Measurements from ENCODE around the gene ADGRG1.

Gene ADGRG1

DNA sequence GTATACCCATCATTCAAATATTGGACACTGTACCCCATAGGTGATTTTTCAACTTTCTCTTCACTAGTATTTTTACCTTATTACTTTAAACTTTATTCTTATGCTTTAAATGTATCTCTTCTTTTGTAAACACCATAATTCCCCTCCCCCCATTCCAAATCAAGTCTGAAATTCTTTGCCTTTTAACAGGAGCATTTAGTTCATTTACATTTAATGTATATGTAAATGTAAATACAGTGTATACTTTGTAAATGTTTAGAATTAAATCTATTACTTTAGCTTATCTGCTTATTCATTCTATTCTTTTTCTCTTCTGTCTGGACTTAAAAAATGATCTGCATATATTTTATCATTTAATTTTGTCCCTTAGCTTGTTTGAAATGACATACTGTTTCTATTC, 30.0 kb upstream of the ADGRG1 start:
- no peaks in the 10 kb centered on the region for H3K9me3 ChIP-seq (ENCODE audit: control insufficient read depth, insufficient read depth, low read length)
- no peak overlapping the region for H3K9ac ChIP-seq (ENCODE audit: low read depth, low read length)
- H3K4me1 ChIP-seq (ENCODE audit: insufficient read depth, low read length): peaks cover 3% of the 10 kb centered on the region; the same call in 1 of the 2 replicates
- H3K36me3 ChIP-seq (ENCODE audit: insufficient read depth, low read length): no peaks in the 10 kb centered on the region

DNA sequence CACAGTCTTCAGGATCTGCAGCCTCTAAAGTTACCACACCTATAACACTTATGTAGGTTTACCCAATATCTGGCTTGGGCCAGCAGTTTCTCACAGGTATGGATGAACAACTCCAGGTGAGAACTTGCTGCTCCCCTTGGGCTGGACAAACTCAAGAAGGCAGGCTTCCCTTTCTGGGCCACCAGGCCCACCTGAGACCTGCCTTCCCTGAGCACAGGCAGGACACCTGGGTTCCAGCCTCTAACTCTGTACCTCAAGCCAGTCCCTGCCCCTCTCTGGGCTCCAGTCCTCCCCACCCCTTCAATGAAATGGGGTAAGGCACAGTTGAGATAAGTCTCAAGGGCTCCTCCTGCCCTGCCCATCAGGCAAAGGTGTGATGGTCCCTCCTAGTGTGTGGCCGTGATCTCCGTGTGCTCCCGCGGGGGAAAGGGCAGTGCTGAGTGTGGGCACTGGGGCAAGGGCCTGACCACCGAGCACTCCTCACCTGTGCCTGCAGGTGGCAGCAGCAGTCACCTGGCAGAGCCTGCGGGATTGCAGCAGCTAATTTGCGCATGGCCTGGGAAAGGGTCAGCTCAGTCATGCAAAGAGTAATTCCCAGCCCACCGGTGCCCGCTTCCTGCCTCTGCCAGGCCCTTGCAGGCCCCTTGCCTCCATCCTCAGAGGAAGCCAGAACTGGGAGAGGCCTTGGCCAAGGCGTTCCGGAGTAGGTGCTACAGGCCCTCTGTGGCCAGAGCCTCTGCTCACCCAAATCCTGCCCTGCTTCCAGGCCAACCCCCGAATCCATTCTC, 28.2 kb upstream of the ADGRG1 start:
- Histone ChIP-seq H3K4me1 (ENCODE audit: insufficient read depth, low read length) (peaks cover 3% of the 10 kb centered on the region; the same call in 1 of the 2 replicates), H3K9me3 (ENCODE audit: control insufficient read depth, insufficient read depth, low read length) (no peaks in the 10 kb centered on the region), H3K9ac (ENCODE audit: low read depth, low read length) (no peak overlapping the region), H3K36me3 (ENCODE audit: insufficient read depth, low read length) (no peaks in the 10 kb centered on the region)

DNA sequence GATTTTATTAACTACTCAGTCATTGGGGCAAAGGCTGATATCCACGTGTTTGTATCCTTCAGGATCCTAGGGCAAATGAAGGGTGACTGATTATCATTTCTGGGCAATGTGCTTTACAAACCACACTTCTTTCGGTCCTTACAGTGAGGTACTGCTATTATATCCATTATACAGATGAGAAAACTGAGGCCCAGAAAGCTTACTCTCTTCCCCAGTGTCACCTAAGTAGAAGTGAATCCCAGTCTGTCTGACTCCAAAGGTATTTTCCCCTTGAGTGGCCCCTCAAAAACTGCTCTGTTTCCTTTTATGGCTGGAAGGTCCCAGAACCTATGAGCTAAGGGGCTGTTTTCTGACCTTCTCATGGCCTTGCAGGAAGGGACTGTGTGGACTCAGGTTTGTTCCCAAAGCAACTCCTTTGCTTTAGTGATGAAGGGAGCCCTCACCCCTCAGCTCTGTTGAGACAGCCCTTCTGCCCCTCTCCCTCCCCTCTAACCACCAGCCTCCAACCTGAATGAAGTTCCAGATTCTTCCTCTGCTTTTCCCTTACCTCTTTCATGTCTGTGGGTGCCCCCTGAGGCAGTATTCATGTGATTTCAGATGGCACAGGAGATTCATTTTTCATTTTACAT, 27.4 kb upstream of the ADGRG1 start:
- Histone ChIP-seq H3K4me1 (ENCODE audit: insufficient read depth, low read length) (peaks cover 3% of the 10 kb centered on the region; the same call in 1 of the 2 replicates), H3K36me3 (ENCODE audit: insufficient read depth, low read length) (no peaks in the 10 kb centered on the region), H3K9me3 (ENCODE audit: control insufficient read depth, insufficient read depth, low read length) (no peaks in the 10 kb centered on the region), H3K9ac (ENCODE audit: low read depth, low read length) (no peak overlapping the region)

DNA sequence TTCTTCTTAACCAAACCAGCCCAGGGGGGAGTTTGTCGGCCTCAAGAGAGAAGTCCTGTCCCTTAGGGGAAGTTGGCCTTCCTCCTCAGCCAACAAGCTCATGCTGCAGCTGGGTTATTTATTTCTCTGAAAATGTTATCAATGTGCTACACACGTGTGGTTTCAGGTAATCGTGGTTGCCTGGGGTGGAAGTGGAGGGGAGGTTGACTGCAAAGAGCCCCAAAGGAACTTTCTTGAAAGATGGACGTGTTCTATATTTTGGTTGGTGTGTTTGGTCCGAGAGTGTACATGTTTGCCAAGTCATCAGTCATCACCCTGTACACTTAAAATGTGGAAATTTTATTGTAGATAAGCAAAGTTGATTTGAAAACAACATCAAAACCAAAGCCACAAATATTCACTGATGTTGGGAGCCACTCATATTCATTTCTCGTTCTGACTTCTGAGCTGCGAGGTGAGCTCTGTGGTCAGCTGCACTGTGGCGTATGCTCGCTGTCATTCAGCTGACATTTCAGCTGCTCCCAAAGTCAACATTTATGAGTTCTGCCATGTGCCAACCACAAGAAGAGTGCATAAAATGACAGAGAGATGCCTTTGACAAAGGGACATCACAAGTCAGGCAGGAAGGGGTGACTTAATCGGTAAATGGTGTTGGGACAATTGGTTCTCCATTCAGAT, 26.5 kb upstream of the ADGRG1 start:
- no peaks in the 10 kb centered on the region for H3K9me3 ChIP-seq (ENCODE audit: control insufficient read depth, insufficient read depth, low read length)
- H3K36me3 ChIP-seq (ENCODE audit: insufficient read depth, low read length): no peaks in the 10 kb centered on the region
- no peak overlapping the region for H3K9ac ChIP-seq (ENCODE audit: low read depth, low read length)
- peaks cover 3% of the 10 kb centered on the region; the same call in 1 of the 2 replicates for H3K4me1 ChIP-seq (ENCODE audit: insufficient read depth, low read length)

DNA sequence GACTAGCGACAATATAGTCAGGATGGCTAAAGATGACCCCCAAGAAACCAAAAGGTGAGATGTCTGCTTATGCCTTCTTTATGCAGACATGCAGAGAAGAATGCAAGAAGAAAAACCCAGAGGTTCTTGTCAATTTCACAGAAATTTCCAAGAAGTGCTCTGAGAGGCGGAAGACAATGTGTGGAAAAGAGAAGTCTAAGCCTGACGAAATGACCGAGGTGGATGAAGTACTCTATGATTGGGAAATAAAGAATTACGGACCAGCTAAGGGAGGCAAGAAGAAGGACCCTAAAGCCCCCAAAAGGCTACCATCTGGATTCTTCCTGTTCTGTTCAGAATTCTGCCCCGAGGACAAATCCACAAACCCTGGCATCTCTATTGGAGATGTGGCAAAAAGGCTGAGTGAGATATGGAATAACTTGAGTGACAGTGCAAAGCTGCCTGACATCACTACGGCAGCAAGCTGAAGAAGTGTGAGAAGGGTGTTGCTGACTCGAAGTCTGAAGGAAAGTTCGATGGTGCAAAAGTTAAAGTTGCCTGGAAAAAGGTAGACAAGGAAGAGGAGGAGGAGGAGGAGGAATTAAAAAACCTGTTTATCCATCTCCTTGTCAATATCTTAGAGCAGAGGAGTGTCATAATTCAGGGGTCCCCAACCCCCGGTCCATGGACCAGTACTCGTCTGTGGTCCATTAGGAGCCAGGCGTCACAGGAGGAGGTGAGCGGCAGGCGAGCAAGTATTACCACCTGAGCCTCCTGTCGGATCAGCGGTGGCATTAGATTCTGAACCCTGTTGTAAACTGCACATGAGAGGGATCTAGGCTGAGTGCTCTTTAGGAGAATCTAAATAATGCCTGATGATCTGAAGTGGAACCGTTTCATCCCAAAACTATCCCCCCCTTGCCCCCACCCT, 25.1 kb upstream of the ADGRG1 start:
- Histone ChIP-seq H3K9ac (ENCODE audit: low read depth, low read length) (no peak overlapping the region), H3K9me3 (ENCODE audit: control insufficient read depth, insufficient read depth, low read length) (no peaks in the 10 kb centered on the region), H3K36me3 (ENCODE audit: insufficient read depth, low read length) (no peaks in the 10 kb centered on the region), H3K4me1 (ENCODE audit: insufficient read depth, low read length) (peaks cover 3% of the 10 kb centered on the region; the same call in 1 of the 2 replicates)

DNA sequence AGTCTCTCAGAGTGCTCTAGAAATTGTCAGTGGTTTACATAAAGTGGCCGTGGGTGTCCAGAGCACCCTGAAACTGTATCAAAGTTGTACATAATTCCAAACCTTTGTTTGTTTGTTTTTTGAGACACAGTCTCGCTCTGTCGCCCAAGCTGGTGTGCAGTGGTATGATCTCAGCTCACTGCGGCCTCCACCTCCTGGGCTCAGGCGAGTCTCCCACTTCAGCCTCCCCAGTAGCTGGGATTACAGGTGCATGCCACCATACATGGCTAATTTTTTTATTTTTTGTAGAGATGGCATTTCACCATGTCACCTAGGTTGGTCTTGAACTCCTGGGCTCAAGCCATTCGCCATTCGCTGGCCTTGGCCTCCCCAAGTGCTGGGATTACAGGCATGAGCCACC, 24.3 kb upstream of the ADGRG1 start:
- no peaks in the 10 kb centered on the region for H3K36me3 ChIP-seq (ENCODE audit: insufficient read depth, low read length)
- no peaks in the 10 kb centered on the region for H3K9me3 ChIP-seq (ENCODE audit: control insufficient read depth, insufficient read depth, low read length)
- H3K4me1 ChIP-seq (ENCODE audit: insufficient read depth, low read length): peaks cover 3% of the 10 kb centered on the region; the same call in 1 of the 2 replicates
- H3K9ac ChIP-seq (ENCODE audit: low read depth, low read length): no peak overlapping the region

DNA sequence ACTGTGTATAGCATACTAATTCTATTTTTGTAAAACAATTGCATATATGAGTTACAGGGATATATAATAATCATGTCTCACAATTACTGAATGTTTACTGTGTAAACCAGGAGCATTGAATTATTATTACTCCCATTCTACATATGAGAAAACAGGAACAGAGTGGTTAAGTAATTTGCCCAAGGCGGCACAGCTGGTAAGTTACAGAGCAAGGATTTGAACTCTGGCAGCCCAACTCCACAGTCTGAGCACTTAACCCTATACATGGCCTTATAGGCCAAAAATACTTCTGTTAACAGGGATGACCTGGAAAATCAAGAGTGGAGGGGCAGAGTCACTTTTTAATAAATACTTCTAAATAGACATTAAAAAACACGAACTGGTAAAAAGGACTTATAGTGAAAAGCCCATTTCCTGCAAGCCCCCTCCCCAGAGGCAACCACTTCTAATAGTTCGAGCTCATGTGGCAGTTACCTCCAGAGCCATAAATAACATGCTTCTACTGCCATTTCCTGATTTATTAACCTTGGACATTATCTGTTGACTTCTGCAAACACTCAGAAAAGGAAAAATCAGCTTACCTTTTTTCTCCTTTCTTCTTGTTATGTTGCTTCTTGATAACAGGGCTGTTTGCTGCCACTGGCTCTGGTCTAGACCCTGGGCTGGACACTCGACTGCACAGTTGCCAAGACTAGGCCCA, 22.1 kb upstream of the ADGRG1 start:
- Histone ChIP-seq H3K4me1 (ENCODE audit: insufficient read depth, low read length) (no peaks in the 10 kb centered on the region), H3K9me3 (ENCODE audit: control insufficient read depth, insufficient read depth, low read length) (no peaks in the 10 kb centered on the region), H3K9ac (ENCODE audit: low read depth, low read length) (no peak overlapping the region)

DNA sequence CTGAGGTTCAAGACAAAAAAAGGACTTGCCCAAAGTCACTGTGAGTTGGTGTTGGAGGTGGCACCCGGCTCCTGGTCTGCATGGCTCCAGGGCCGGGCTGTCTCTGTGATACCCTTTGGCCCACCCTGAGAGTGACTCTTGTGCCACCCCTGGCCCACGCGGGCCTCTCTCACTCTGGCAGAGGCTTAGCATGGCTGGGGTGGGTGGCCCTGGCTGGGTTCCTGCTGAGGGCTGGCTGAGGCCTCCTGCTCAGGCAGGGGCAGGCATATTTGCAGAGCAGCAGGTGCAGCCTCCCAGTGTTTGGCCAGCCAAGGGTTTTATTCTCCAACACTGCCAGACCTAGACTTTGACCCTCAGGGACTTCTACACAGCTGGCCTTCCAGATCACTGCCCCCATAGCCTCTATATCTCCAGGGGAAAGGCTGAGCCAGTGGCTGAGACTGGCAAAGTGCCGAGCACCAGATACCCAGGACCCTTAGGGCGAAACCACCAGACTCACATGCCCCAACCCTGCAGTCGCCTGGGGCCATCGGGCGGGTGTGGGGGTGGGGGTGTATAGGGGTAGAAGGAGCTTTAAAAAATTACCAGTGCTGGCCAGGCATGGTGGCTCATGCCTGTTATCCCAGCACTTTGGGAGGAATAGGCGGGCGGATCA, 21.5 kb upstream of the ADGRG1 start:
- Histone ChIP-seq H3K9ac (ENCODE audit: low read depth, low read length) (no peak overlapping the region), H3K36me3 (ENCODE audit: insufficient read depth, low read length) (no peaks in the 10 kb centered on the region), H3K9me3 (ENCODE audit: control insufficient read depth, insufficient read depth, low read length) (no peaks in the 10 kb centered on the region), H3K4me1 (ENCODE audit: insufficient read depth, low read length) (no peaks in the 10 kb centered on the region)

More for the DNA sequence above, 22.1 kb upstream of the ADGRG1 start:
- no peaks in the 10 kb centered on the region for H3K36me3 ChIP-seq (ENCODE audit: insufficient read depth, low read length)

DNA sequence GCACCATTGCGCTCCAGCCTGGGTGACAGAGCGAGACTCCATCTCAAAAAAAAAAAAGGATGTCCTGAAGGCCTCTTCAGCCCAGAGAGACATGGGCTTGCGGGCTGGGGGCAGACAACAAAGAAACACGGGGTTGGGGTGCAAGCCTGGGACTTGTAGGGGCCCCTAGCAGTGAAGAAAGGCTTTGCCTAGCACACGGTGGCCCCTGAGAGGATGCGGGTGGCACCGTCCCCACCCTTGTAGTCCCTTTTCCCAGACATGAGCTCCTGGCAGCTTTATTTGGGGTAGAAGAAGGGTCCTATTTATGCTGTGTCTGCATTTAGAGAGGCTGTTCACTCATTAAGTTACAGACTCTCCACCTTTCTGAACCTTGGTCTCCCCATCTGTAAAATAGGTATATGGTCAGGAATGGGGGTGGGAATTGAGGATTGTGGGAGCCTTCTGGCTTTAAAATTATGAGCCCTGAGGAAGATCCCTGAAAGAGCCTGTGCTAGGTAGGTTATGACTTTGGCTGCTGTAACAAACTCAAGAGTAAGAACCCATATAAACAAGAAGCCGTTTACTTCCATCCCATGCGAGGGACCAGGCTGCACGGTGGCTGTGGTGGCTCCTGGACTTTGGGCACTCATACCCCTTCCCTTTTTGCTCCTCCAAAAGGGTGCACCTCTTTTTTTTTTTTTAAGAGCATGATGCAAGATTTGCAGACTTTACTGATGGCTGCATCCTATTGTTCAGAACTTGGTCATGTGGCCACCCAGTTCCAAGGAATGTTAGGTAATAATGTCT, 20.6 kb upstream of the ADGRG1 start:
- no peaks in the 10 kb centered on the region for H3K36me3 ChIP-seq (ENCODE audit: insufficient read depth, low read length)
- no peaks in the 10 kb centered on the region for H3K4me1 ChIP-seq (ENCODE audit: insufficient read depth, low read length)
- H3K9me3 ChIP-seq (ENCODE audit: control insufficient read depth, insufficient read depth, low read length): no peaks in the 10 kb centered on the region
- H3K9ac ChIP-seq (ENCODE audit: low read depth, low read length): no peak overlapping the region

DNA sequence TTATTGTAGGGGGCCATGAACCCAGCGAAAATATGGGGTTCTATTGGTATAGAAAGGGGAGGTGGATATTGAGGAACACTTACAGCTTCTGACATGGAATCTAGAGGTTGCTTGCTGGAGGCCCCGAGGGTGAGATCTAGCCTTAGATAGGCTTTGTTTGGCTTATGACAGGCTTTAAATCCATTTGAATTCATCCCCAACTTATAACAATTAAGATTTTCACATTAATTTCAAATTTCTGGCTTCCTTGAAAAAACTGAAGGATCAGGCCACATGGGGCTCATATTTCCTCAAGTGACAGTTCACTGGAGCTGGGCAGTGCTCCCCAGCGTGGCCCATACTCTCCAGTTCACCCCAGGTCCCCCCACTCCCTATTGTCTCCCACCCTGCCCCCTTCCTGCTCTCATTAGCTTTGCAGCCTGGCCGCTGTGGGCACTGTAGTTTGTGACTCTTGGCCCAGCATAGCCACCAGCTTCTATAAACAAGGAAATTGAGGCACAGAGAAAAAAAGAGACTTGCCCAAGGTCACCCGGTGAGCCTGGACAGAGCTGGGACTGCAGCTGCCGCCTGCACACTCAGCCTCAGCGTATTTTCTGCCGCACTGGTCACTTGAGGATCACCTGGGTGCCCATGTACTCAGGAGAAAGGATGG, 19.8 kb upstream of the ADGRG1 start:
- H3K9ac ChIP-seq (ENCODE audit: low read depth, low read length): no peak overlapping the region
- no peaks in the 10 kb centered on the region for H3K36me3 ChIP-seq (ENCODE audit: insufficient read depth, low read length)
- no peaks in the 10 kb centered on the region for H3K4me1 ChIP-seq (ENCODE audit: insufficient read depth, low read length)
- H3K9me3 ChIP-seq (ENCODE audit: control insufficient read depth, insufficient read depth, low read length): no peaks in the 10 kb centered on the region

DNA sequence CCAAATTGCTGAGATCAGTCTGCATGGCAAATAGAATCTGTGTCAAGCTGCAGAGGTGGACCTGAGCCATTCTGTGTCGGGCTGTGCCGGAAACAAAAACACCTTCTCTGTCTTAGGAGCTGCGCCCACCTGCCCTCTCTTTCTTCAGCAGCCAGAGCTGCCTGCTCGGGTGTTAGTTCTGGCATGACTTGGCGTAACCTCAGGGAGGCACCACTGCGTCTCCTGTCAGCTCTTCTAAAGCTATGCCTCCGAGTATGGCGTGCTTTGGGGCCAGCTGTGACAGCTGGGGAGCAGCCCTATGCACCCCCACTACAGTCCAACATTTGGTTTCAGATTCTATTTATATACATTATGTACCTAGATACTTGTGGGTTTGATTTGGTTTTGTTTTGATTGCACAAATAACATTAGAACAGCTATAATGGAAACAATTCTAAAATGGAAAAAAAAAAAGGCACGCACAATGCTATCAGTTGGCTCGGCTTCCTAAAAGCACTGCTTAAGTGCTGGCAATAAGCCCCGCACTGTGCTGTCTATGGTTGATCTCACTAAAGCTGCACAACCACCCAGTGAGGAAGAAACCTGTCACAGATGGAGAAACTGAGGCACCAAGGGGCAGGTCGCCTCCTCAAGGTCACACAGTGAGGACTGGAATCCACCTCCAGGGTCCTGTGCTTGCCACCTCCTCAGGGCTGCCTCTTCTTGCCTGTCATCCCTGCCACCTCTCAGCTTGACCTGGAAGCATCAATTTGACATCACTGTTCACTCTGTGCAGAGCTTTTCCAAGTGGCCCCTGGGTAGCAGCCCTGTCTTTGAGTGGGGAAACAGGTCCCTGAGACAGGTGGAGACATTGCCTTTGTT, 18.7 kb upstream of the ADGRG1 start:
- H3K9ac ChIP-seq (ENCODE audit: low read depth, low read length): no peak overlapping the region
- no peaks in the 10 kb centered on the region for H3K36me3 ChIP-seq (ENCODE audit: insufficient read depth, low read length)
- no peaks in the 10 kb centered on the region for H3K4me1 ChIP-seq (ENCODE audit: insufficient read depth, low read length)

DNA sequence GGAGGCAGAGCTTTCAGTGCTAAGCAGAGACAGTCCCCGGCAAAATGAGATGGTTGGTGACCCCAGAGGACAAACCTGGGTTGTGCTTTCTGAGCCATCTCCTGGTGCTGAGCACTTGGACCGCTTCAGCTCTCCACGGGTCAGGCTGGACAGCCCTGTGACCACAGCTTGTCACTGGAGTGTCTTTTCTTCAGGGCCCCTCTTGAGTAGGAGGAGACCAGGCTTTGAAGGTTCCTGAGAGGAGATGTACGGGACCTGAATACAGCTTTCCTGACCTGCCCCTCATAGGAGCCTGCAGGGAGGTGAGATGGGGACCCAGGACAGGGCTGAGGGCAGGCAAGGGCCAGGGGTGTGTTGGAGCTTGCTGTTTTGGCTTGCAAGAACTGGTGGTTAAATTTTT, 17.8 kb upstream of the ADGRG1 start:
- H3K9me3 ChIP-seq (ENCODE audit: control insufficient read depth, insufficient read depth, low read length): no peaks in the 10 kb centered on the region
- no peaks in the 10 kb centered on the region for H3K4me1 ChIP-seq (ENCODE audit: insufficient read depth, low read length)
- no peak overlapping the region for H3K9ac ChIP-seq (ENCODE audit: low read depth, low read length)
- no peaks in the 10 kb centered on the region for H3K36me3 ChIP-seq (ENCODE audit: insufficient read depth, low read length)

More for the DNA sequence above, 18.7 kb upstream of the ADGRG1 start:
- no peaks in the 10 kb centered on the region for H3K9me3 ChIP-seq (ENCODE audit: control insufficient read depth, insufficient read depth, low read length)

Measured in ES-I3 (cell line).